GM21717 (cell line): Measurements from ENCODE around the gene TCAF2.
A peak's percentile ranks its signal among the peaks of the same experiment; 100 is the strongest.
"Not testable (repeated sequence)": the region's sequence is repeated elsewhere in the genome, so short reads cannot be mapped to it uniquely, and the experiment has no call there.

Experiments
- ATAC-seq: cut with Tn5 transposase; IDR thresholded peaks from one replicate; pipeline ENCODE4 v1.9.1; 2021; ENCODE audit warnings: mild to moderate bottlenecking, moderate library complexity; ENCODE audit not compliant: unreplicated experiment

TCAF2 gene

DNA sequence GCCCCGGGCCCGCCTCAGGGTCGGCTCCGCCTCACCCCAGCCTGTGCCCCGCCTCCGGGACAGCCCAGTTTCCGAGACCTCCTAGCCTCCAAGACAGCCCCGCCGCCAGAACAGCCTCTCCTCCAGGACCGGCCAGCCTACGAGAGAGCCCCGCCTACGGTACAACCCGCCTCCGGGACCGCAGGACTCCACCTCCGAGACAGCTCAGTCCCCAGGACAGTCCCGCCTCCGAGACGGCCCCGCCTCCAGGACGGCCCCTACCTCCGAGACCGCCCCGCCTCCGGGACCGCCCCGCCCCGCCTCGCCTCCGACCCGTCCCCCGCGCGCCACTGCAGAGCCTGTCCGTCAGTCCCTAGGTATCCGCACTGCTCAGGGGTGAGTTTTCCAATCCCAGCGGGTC, at the start of gene TCAF2:
Gene TCAF2, plus strand, starts transcription at position 329 of the 400 bp plus-strand sequence.
- peak; percentile 86 for ATAC-seq

DNA sequence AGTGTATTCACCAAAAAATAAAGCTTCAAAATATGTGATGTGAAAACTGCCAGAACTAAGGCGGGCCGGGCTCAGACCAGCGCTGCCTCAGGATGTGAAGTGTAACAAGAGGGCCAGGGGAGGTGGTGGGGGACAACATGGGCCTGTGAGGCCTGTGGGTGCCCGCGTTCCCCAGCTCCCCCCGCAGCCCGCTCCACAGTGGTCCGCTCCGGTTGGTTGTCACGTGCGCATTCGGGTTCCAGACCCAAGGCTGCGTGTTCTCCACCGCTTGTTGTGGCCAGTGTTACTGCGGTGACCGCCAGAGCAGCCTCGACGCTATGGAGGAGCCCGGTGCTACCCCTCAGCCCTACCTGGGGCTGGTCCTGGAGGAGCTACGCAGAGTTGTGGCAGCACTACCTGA, 49.3 kb upstream of the TCAF2 start, which contains the start of gene CTAGE15:
Gene CTAGE15, plus strand, starts transcription at position 301 of the 400 bp plus-strand sequence. Its CDS starts 17 bp downstream, at position 318.
- ATAC-seq, result not testable (repeated sequence)

DNA sequence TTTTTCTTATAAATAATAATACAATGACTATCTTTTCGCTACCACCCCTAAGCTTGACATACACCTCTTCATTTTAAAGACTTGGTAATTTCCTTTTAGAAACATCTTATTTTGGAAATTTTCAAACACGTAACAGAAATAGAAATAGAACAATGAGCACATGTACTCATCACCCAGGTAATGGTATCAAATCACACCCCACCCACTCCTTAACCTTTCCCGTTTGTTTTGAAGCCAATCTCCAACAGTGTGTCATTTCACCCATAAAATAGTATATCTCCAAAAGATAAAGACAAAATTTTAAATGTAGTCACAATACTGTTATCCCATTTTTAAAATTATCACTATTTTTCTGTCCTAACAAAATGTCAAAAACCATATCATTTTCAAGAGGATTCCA, 32.6 kb upstream of the TCAF2 start:
- not testable (repeated sequence) for ATAC-seq

DNA sequence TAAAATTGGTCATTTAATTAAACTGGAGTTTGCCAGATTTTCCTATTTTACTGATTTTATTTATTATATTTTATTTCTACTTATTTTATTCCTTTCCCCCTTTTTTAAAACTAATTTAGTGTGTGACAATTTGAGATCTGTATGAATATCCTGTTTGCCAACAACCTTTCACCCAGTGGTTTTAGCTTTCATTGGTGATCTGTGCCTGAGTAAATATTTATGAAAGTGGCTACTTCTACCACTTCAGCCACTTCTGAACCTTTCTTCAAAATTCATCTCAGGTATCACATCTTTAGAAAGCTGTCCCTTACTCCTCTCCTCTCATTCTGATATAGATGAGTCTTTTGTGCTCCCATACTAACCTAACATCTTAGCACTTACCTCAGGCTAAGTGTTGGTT, 30.9 kb upstream of the TCAF2 start:
- ATAC-seq, result not testable (repeated sequence)

DNA sequence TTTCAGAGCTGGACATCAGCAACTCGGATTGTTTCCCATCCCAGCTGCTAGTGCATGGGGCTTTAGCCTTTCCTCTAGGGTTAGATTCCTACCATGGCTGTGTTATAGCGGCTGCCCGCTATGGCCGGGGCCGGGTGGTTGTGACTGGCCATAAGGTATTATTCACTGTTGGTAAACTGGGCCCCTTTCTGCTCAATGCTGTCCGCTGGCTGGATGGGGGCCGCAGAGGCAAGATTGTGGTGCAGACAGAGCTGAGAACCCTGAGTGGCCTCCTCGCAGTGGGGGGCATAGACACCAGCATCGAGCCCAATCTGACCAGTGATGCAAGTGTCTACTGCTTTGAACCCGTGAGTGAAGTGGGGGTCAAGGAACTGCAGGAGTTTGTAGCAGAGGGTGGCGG, 22.7 kb upstream of the TCAF2 start:
- ATAC-seq, result not testable (repeated sequence)

DNA sequence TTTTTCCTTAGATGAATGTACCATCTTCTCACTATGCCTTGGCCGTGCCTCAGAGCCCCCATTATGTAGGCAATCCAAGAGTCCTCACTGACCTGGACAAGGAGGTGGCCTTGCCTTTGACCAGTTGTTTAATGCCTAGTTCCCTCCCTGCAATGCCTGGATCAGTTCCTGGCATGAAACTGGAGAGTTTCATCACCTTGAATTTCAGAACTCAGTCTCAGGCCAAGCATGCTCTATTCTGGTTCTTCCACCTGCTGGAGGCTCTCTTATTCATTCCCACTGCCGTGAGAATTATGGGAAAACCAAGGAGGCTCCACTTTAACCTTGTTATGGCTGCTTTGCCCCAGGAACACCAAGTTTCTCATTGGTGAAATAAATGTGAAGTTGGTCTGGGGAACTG, 17.2 kb upstream of the TCAF2 start:
- not testable (repeated sequence) for ATAC-seq

DNA sequence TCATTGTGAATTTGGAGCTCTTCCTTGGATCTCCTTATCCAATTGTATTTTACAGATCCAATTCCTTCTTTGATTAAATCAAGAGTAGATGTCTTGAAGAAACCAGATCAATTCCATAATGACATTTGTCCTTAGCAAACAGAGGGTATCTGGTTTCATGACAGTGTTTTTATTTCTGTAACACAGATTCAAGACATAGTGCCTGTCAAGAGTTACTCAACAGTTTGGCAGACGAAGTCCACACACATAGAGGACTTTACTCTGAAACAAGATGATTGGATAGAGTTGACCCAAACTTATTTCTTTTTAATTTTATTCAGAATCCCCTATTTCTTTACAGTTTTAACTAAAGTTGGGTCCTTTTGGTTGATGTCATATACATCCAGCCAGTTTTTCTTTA, 14.7 kb upstream of the TCAF2 start:
- ATAC-seq, result not testable (repeated sequence)

DNA sequence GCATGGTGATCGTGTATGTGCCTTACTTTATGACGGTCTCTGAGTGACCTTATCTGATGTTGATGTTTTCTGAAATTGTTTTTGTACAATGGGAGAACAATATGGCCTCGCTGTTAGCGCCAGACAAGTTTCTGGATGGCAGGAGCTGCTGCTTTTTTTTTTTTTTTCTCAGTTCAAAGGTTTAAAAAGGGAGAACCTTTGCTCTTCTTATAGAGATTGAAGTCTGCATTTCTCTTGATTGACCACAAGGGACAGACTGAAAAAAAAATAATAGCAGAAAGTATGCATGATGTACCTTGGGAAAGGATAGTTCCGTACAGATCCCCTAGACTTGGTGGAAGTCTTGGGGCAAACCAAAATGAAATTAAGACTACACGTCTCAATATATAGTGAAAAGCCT, 5.2 kb upstream of the TCAF2 start:
- not testable (repeated sequence) for ATAC-seq

DNA sequence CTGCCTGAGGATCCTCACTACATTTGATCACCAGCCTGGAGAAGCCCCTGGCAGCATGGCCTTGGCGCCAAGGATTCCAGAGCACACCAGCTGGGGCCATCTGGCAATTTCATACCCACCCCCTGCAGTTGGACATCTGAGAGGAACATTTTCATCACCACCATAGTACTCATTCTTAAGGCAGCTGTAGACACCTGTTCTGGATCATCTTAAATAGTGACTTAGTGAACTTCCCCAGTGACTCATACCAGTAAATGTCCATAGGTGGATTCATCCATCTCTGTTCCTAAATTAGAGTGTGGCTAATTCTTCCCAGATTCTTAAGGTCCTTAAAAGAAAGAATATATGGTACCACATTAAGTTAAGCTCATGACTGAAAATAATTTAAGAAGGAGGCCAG, 3.6 kb upstream of the TCAF2 start:
- not testable (repeated sequence) for ATAC-seq

DNA sequence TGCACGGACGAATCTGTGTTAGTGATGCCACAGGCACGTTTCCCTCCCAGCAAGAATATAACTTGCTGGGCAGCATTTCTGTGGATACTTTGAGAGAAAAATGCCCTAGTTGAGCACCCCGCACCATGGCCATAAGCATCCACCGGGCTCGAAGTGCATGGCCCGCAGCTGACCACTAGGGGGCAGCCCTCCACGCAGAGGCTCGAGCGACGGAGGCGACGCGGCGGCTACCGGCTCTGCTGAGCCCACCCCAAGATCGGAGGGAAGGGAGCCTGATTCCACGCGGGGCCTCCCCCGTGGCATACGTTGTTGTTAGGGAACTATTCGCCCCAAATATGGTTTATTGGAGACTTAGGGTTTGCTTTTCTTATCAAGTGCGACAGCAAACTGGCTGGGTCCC, 716 bp upstream of the TCAF2 start:
- peak; percentile 31 for ATAC-seq

DNA sequence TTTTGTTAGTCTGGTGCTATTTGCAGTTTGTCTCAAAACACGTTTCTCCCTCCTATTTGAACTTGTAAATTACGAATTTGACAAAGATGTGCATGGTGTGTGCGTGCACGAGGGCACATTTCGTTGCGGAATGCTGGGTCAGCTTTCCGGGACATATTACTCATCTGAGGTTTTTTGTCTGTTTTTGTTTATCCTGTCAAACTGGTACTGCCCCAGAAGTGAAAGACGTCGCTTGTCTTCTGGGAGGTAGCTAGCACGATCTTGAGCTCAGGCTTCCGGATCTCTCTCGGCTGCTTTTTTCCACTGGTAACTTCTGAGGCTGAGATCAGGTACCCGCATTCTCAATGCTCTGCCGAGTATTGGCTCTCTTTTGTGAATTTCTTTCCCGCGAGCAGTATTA, 401 bp downstream of the TCAF2 start:
- peak; percentile 41 for ATAC-seq

DNA sequence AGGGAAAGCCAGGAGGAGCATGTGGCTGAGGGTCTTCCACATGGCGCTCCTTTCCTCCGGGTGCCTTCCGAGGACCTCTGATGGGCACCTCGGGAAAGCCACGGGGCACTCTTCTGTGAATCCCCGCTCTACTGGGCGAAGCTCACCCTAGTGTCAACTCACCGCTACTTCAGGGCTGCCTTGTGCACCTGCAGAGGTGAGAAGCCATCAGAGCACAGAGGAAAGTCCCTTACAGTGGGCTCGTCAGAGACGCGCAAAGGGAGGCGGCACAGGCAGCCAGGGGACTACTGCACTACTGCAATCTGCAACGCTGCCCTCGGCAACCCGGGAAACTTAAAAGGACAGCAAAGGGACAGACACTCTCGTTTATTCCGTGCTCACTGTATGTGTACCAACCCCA, 1.4 kb downstream of the TCAF2 start:
- ATAC-seq, result peak; percentile 24

DNA sequence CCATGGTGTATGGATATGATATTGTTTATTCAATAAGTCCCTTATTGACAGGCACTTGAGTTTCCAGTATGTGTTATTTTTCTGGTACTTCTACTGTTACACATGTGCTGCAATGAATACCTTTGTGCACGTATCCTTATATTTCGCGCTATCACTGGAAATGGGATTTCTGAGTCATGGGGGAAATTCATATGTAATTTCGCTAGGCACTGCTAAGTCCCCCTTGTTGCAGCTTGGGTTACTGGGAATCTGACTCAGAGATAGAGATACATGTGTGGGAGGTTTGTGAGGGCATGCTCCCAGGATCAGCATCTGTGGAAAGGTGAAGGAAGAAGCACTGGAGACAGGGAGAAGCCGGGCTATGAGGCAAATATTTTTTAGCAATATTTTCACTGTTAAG, 9.9 kb downstream of the TCAF2 start:
- not testable (repeated sequence) for ATAC-seq

DNA sequence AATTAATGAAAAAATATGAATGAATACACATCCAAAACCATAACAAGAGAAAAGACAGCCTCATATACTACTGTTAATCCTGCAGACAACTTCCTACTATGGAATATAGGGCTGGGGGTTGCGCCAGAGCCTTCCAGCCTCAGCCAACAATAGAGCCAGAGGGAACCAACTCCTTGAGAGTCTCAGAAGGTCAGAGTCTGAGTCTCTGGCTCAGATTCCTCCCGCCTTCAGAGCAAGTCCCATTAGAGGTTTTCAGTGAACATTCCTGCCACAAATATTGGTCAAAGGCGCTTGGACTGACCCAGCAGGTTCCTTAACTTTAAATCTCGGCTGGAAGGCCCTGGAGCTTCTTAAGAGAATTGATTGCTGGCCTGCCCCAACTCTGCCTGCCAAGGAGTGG, 11.7 kb downstream of the TCAF2 start:
- ATAC-seq, result not testable (repeated sequence)

DNA sequence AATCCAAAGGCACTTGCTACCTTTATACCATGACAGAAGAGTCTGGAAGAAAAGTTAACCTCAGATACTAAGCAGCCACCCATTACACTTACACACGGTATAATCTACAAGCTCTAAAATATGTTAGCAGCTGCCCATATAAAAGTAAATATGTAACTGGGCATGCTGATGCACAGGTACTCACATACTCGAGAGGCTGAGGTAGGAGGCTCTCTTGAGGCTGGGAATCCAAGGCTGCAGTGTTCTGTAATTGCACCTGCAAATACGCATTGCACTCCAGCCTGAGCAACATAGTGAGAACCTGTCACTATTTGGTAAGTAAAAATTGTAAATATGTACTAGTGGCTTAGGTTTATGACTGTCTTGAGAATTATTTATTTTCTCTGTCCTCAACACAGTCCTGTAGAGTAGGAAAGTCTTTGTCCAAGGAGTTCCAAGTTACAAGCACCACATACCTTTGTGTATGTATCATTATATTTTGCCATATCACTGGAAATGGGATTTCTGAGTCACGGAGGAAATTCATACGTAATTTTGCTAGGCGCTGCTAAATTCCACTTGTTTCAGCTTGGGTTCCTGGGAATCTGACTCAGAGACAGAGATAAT, 12.3 kb downstream of the TCAF2 start:
- not testable (repeated sequence) for ATAC-seq

DNA sequence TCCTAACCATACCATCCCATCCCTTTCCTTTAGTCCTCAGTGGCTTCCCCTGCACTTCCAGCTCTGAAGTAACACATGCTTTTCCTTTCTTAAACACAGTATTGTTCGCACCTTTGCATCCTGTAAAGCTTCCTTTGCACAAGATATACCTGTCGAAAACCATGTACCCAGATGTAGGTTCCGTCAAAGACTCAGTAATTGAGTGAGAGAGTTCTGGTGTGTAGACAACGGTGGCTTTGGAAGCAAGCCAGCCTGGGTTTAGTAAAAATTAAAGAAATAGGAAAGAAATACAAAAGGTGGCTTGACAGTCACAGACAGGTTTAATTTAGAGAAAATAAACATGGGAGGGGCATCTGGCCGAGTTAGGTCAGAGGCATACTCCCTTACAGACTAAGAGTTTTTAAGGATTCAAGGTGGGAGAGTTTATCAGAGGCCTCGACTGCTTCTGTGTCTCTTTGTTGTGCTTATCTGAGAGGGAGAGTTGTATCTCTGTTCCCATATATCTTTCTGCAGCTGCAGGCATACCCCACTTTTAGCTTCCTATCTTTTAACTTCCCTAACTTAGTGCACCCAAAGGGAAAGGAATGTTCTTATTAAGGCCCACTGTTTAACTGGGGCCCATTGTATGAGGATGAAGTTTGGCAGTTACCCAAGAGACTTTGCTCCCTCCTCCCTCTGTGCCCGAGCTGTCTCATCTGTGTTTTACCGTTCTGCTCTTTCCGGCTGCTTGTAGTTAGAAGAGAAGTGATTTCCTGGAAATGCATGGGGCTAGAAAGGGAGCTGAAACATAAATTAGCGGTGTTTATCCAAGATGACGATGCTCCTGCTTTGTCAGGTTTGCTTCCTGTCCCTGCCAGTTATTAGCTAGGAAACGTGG, 14.8 kb downstream of the TCAF2 start:
- not testable (repeated sequence) for ATAC-seq

DNA sequence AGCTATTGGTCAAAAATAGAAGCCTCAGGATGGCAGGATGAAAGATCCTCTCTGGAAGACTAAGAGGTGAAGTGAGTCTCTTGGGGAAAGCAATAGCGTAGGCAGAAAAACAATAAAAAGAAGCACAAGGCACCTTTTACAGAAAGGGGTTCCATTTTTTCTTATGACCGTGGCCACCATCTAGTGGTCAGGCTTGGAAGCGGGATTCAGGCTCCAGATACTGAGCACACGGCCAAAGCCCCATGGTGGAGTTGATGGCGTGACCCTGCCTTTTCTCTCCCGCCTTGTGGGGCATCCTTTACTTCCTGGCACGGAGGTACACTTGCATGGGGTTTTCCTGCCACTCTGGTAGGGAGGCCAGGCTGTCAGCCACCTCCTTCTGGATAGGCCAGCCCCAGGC, 18.6 kb downstream of the TCAF2 start:
- ATAC-seq, result peak; percentile 57

DNA sequence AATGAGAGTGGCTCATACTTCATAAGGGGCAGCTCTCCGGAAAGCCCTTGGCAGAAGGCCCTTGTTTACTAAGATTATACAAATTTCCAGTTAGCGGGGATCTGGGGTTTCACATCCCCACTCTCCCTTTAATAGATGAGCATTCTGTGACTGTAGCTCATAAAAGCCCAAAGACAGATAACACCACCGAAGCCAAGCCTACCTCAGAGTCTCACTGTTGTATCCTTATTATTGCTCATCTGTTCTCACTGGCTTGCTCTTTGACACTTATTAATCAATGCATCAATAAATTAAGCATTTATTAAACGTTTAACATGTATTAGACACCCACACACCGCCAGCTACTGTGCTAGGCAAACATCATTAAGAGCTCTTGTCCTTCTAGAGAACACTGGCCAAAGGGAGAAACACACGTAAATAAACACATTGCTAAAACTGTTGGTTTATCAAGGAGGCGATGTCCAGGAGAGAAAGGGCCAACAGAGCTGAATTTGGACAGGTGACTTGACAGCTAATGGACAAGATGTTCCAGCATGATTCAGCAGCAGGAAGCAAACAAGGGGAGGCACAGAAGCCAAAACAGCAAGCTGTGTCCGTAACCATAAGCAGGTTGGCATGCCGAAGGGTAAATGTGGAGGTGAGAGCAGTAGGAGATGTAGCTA, 19.9 kb downstream of the TCAF2 start:
- ATAC-seq, result not testable (repeated sequence)

DNA sequence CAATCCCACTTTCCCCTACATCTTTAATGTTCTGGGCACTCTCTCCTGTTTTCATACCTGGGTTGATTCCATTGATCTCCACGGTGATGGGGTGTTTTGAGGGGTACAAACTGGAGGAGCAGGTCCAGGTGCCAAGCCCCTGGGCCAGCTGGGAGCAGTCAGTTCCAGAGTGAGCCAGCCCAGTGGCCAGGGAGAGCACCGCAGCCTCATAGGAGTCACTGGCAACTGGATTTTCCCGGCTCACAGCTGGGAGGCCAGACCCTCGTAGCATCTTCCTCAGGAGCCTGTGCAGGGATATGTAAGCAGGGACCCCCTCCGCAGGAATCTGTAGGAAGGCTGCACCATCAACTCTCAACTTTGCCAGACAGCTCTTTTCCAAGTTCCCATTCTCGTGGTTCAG, 25.8 kb downstream of the TCAF2 start:
- ATAC-seq, result not testable (repeated sequence)

DNA sequence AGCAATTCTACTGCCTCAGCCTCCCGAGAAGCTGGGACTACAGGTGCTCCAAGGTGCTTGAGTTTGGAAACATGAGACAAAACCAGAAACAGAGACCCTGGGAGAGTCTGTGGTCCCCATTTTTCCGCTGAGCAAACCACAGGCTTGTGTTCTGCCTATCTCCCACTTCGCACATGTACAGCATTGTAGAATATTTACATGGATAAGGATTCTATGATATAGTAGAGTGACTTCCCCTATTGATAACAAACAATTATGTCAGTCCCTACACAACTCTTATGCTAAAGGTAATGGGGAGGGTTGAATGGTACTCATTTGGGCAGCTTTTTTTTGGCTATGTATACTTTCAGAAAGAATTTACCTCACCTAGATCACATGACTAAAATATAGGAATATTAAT, 29.1 kb downstream of the TCAF2 start:
- not testable (repeated sequence) for ATAC-seq

DNA sequence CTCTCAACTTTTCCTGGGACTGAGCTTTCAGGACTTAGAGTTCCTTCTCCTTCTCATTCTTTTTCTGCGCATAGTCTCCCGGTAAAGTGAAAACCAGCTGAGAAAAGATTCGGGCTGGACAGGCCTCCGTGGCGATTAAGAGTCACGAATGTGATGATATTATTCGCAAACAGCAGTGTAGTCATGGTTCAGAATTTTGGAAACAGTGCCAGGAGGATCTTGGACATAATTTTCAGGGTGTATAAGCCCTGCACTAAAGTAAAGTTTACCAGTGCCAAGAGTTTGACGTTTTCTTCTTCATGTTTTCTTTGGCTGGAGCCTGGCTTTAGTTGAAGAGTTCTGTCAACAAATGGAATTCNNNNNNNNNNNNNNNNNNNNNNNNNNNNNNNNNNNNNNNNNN, 29.7 kb downstream of the TCAF2 start:
- ATAC-seq, result not testable (repeated sequence)
